ENCODE results near the gene PPM1M.

- TF ChIP-seq MAX (IDR thresholded peaks at IDR 0.05; ENCODE audit: low read depth): no peak
- TF ChIP-seq CTCF (IDR thresholded peaks at IDR 0.05): peak; percentile 12; the same call in 1 of the 2 replicates
Observed at GRCh38 chr3:52289747-52290595, 44.4 kb downstream of the PPM1M start.

Data from SK-N-SH (cell line).